H1 (cell line): Measurements from ENCODE around the gene SLC25A22. TPM values are rescaled to one million over a fixed set of nuclear protein-coding genes. Genes with fewer than 3 reads are reported as not detected.

Experiments used
- CBX5 ChIP-seq: fragments of 300-800, 300-1000 bp; sonication (generic); IDR thresholded peaks from 2 replicates; pipeline ENCODE4 v1.7.1; 2016; ENCODE audit warnings: antibody characterized with exemption, low read length, low read depth
- GABPA ChIP-seq: IDR thresholded peaks from 2 replicates; pipeline ENCODE4 v1.6.1; 2011; ENCODE audit warnings: mild to moderate bottlenecking, low read length, moderate library complexity, borderline replicate concordance; ENCODE audit not compliant: insufficient read depth
- SIN3A ChIP-seq, 2 experiments: IDR thresholded peaks in 1 of 2; conservative IDR thresholded peaks in 1 of 2; 2 replicates each; pipeline ENCODE4 v1.6.1; 2011 to 2012; ENCODE audit warnings: low read length in 2 of 2, improper control_type of control experiment in 1 of 2, low read depth in 1 of 2, mild to moderate bottlenecking in 1 of 2
- polyA plus RNA-seq, 7 experiments: library from polyadenylated mRNA; depleted of rRNA in 3 of 7; stranded (reverse) in 5 of 7; unstranded in 2 of 7; fragments of >200 nt in 5 of 7; fragments of 200-250 nt in 2 of 7; gene quantifications; 1 replicate in 5 of 7; 2 replicates in 1 of 7; 4 replicates in 1 of 7; pipeline versions ENCODE4 v1.2.1 to v1.2.3, GENCODE V29; 2011 to 2013; ENCODE audit warnings: missing spikeins in 2 of 7, mixed read lengths in 2 of 7
- total RNA-seq: library from RNA; stranded (reverse); fragmentation: NEBNext Ultra II Directional; extraction: Animal tissue kit (Norgen Biotek cat#: 25700); gene quantifications from 2 replicates; pipeline ENCODE4 v1.2.1, GENCODE V29; 2021

Gene SLC25A22
- total and polyA plus RNA-seq, 2 of the 8 experiments (the other 6 are each of a cell fraction or from before 2014, with no cell fraction given) = 31.5 to 48.0 TPM

GRCh38 chr11:765025-765801 lies 32.9 kb downstream of the SLC25A22 start (continued):
- TF ChIP-seq GABPA = peak; percentile 37; the same call in 1 of the 2 replicates
- TF ChIP-seq CBX5 = no peak
- TF ChIP-seq SIN3A (conservative IDR thresholded peaks at IDR 0.05 in 1 of 2, IDR thresholded peaks at IDR 0.05 in 1 of 2; ENCODE audit: low read depth in 1 of 2, low read length in 2 of 2) = 0 out of 4 replicates have a peak, but pooled peaks have one; percentile 23 to 43
